Measurements from ENCODE around the gene RARS2. TPM values are rescaled to one million over a fixed set of nuclear protein-coding genes. Genes with fewer than 3 reads are reported as not detected.

Gene RARS2
- total RNA-seq, 1 donor = 49.9 TPM

DNA sequence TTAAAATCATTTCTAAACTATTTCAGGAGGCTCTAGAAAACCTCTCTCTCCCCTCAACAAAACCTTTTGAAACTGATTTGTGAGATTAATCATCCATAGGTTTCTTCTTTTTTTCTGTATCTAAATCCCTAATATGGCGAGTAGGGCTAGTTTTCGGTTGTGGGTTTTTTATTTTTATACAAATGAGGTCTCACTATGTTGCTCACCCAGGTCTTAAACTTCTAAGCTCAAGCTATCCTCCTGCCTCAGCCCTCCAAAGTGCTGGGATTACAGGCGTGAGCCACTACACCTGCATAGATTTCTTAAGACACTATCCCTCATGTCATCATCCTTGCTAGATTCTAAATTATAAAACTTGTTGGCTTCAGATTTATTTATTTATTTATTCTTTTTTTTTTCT, 44.1 kb upstream of the RARS2 start:
- H3K9me3 ChIP-seq (ENCODE audit: low read depth, low read length) = no peaks in the 10 kb centered on the region
- peaks cover 10% of the 10 kb centered on the region for H3K36me3 ChIP-seq (ENCODE audit: insufficient read depth, low read length)
- H2AFZ ChIP-seq (ENCODE audit: low read length) = no peak overlapping the region
- peaks cover 6% of the 10 kb centered on the region for H3K4me1 ChIP-seq (ENCODE audit: insufficient read depth, low read length)
- TF ChIP-seq, protein P1, sequence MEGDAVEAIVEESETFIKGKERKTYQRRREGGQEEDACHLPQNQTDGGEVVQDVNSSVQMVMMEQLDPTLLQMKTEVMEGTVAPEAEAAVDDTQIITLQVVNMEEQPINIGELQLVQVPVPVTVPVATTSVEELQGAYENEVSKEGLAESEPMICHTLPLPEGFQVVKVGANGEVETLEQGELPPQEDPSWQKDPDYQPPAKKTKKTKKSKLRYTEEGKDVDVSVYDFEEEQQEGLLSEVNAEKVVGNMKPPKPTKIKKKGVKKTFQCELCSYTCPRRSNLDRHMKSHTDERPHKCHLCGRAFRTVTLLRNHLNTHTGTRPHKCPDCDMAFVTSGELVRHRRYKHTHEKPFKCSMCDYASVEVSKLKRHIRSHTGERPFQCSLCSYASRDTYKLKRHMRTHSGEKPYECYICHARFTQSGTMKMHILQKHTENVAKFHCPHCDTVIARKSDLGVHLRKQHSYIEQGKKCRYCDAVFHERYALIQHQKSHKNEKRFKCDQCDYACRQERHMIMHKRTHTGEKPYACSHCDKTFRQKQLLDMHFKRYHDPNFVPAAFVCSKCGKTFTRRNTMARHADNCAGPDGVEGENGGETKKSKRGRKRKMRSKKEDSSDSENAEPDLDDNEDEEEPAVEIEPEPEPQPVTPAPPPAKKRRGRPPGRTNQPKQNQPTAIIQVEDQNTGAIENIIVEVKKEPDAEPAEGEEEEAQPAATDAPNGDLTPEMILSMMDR (IDR thresholded peaks at IDR 0.05; ENCODE audit: extremely low read depth, low read depth, low read length) = no peak
- no peaks in the 10 kb centered on the region for H4K20me1 ChIP-seq (ENCODE audit: insufficient read depth, low read length)
- H3K4me3 ChIP-seq (ENCODE audit: insufficient read depth, low read length) = no peak overlapping the region
- H3K4me2 ChIP-seq (ENCODE audit: insufficient read depth, low read length) = no peak overlapping the region
- H3K27me3 ChIP-seq (ENCODE audit: insufficient read depth, low read length) = no peaks in the 10 kb centered on the region
- no peak overlapping the region for H3K27ac ChIP-seq (ENCODE audit: low read depth, low read length)
- no peaks in the 10 kb centered on the region for H3K79me2 ChIP-seq (ENCODE audit: insufficient read depth, low read length)
- no peak for DNase-seq (ENCODE audit: insufficient read length, low spot score, missing footprints)

GRCh38 chr6:87630746-87631145, 41.0 kb upstream of the RARS2 start:
- DNase-seq (ENCODE audit: insufficient read length, low spot score, missing footprints) = no peak
- peaks cover 7% of the 10 kb centered on the region for H3K4me1 ChIP-seq (ENCODE audit: insufficient read depth, low read length)
- H3K79me2 ChIP-seq (ENCODE audit: insufficient read depth, low read length) = no peaks in the 10 kb centered on the region
- no peak overlapping the region for H3K4me2 ChIP-seq (ENCODE audit: insufficient read depth, low read length)
- H3K27ac ChIP-seq (ENCODE audit: low read depth, low read length) = no peak overlapping the region
- no peak overlapping the region for H2AFZ ChIP-seq (ENCODE audit: low read length)
- no peaks in the 10 kb centered on the region for H3K27me3 ChIP-seq (ENCODE audit: insufficient read depth, low read length)
- no peaks in the 10 kb centered on the region for H3K36me3 ChIP-seq (ENCODE audit: insufficient read depth, low read length)
- TF ChIP-seq, protein P1 (IDR thresholded peaks at IDR 0.05; ENCODE audit: extremely low read depth, low read depth, low read length) = no peak
- H3K9me3 ChIP-seq (ENCODE audit: low read depth, low read length) = no peaks in the 10 kb centered on the region
- H4K20me1 ChIP-seq (ENCODE audit: insufficient read depth, low read length) = no peaks in the 10 kb centered on the region
- H3K4me3 ChIP-seq (ENCODE audit: insufficient read depth, low read length) = no peak overlapping the region

- no peak for DNase-seq (ENCODE audit: insufficient read length, low spot score, missing footprints)
- TF ChIP-seq, protein P1 (IDR thresholded peaks at IDR 0.05; ENCODE audit: extremely low read depth, low read depth, low read length) = no peak
- no peaks in the 10 kb centered on the region for H4K20me1 ChIP-seq (ENCODE audit: insufficient read depth, low read length)
- H3K27me3 ChIP-seq (ENCODE audit: insufficient read depth, low read length) = no peaks in the 10 kb centered on the region
- H3K4me1 ChIP-seq (ENCODE audit: insufficient read depth, low read length) = peaks cover 7% of the 10 kb centered on the region
- no peak overlapping the region for H3K27ac ChIP-seq (ENCODE audit: low read depth, low read length)
- H2AFZ ChIP-seq (ENCODE audit: low read length) = no peak overlapping the region
- H3K36me3 ChIP-seq (ENCODE audit: insufficient read depth, low read length) = no peaks in the 10 kb centered on the region
- H3K79me2 ChIP-seq (ENCODE audit: insufficient read depth, low read length) = no peaks in the 10 kb centered on the region
- no peak overlapping the region for H3K4me2 ChIP-seq (ENCODE audit: insufficient read depth, low read length)
- H3K9me3 ChIP-seq (ENCODE audit: low read depth, low read length) = no peaks in the 10 kb centered on the region
- H3K4me3 ChIP-seq (ENCODE audit: insufficient read depth, low read length) = no peak overlapping the region
These were observed 39.1 kb upstream of the RARS2 start for GRCh38 chr6:87628881-87629280.

- H3K27me3 ChIP-seq (ENCODE audit: insufficient read depth, low read length) = no peaks in the 10 kb centered on the region
These were observed 38.6 kb upstream of the RARS2 start for GRCh38 chr6:87628424-87628823.

More at GRCh38 chr6:87628424-87628823, 38.6 kb upstream of the RARS2 start:
- TF ChIP-seq, protein P1 (IDR thresholded peaks at IDR 0.05; ENCODE audit: extremely low read depth, low read depth, low read length) = no peak
- Histone ChIP-seq H4K20me1 (ENCODE audit: insufficient read depth, low read length) (no peaks in the 10 kb centered on the region), H2AFZ (ENCODE audit: low read length) (no peak overlapping the region), H3K36me3 (ENCODE audit: insufficient read depth, low read length) (no peaks in the 10 kb centered on the region), H3K9me3 (ENCODE audit: low read depth, low read length) (no peaks in the 10 kb centered on the region), H3K4me3 (ENCODE audit: insufficient read depth, low read length) (no peak overlapping the region), H3K4me2 (ENCODE audit: insufficient read depth, low read length) (no peak overlapping the region), H3K4me1 (ENCODE audit: insufficient read depth, low read length) (peaks cover 7% of the 10 kb centered on the region), H3K79me2 (ENCODE audit: insufficient read depth, low read length) (no peaks in the 10 kb centered on the region), H3K27ac (ENCODE audit: low read depth, low read length) (no peak overlapping the region)
- no peak for DNase-seq (ENCODE audit: insufficient read length, low spot score, missing footprints)
